ENCODE data around the gene ERN1. TPM values are rescaled to one million over a fixed set of nuclear protein-coding genes. Genes with fewer than 3 reads are reported as not detected.

The ERN1 gene
- total and polyA plus RNA-seq, 2 of the 8 experiments (the other 6 are each of a cell fraction or from before 2014, with no cell fraction given): 1.8 to 3.9 TPM

GRCh38 chr17:64147110-64148016 is 17.4 kb upstream of the ERN1 start (continued):
- peak; percentile 1 for TF ChIP-seq CHD7 (IDR thresholded peaks at IDR 0.05; ENCODE audit: insufficient replicate concordance, low read length)
- 0 out of 4 replicates have a peak, but pooled peaks of 1 of the 2 experiments have one; percentile 32 for TF ChIP-seq SIN3A (conservative IDR thresholded peaks at IDR 0.05 in 1 of 2, IDR thresholded peaks at IDR 0.05 in 1 of 2; ENCODE audit: low read depth in 1 of 2, low read length in 2 of 2)
- TF ChIP-seq KDM4A (IDR thresholded peaks at IDR 0.05; ENCODE audit: low read depth, low read length, severe bottlenecking): no peak
- no peak for TF ChIP-seq SUZ12 (IDR thresholded peaks at IDR 0.05; ENCODE audit: low read length)
- TF ChIP-seq ATF2 (IDR thresholded peaks at IDR 0.05; ENCODE audit: low read length): no peak; the same call in 1 of the 2 replicates
- TF ChIP-seq BCL11A (IDR thresholded peaks at IDR 0.05; ENCODE audit: low read depth in 2 of 2, low read length in 2 of 2): peak in 1 of 2 experiments; percentile 6
